Kidney epithelial cell (primary cell): ENCODE results near the gene TAF12. TPM values are rescaled to one million over a fixed set of nuclear protein-coding genes. Genes with fewer than 3 reads are reported as not detected.
"Not testable (repeated sequence)": the region's sequence is repeated elsewhere in the genome, so short reads cannot be mapped to it uniquely, and the experiment has no call there.

ENCODE experiments used
- DNase-seq: peaks from one replicate; pipeline ENCODE4 v3.0.0-alpha.2; 2010; ENCODE audit warnings: low read depth
- H3K27me3 ChIP-seq: 2 replicates; pipeline ENCODE4 v1.6.0; 2011; ENCODE audit warnings: low read length; ENCODE audit not compliant: control insufficient read depth, insufficient read depth
- H3K36me3 ChIP-seq: 2 replicates; pipeline ENCODE4 v1.5.1; 2011; ENCODE audit warnings: low read length; ENCODE audit not compliant: control insufficient read depth, insufficient read depth
- H3K4me3 ChIP-seq: 2 replicates; pipeline ENCODE4 v1.5.1; 2011; ENCODE audit warnings: low read depth, mild to moderate bottlenecking, control low read depth, low read length
- CTCF ChIP-seq: IDR thresholded peaks from 2 replicates; pipeline ENCODE4 v1.5.1; 2011; ENCODE audit warnings: mild to moderate bottlenecking, moderate library complexity, low read length, control low read depth, inconsistent platforms; ENCODE audit not compliant: insufficient read depth, poor library complexity, severe bottlenecking
- total RNA-seq: library from RNA; depleted of rRNA; stranded (reverse); fragments of >200 nt; gene quantifications from 2 replicates; pipeline ENCODE4 v1.2.3, GENCODE V29; 2015

Gene TAF12
- total RNA-seq, 1 donor from 2014 or later: 24.6 TPM

- H3K36me3 ChIP-seq: no peaks in the 10 kb centered on the region
- no peak for TF ChIP-seq CTCF
- H3K4me3 ChIP-seq: no peak overlapping the region
- DNase-seq: peak; percentile 80
- no peaks in the 10 kb centered on the region for H3K27me3 ChIP-seq
These were observed 41.2 kb downstream of the TAF12 start for GRCh38 chr1:28601696-28602095.

GRCh38 chr1:28596276-28596675 lies 46.6 kb downstream of the TAF12 start:
- not testable (repeated sequence) for DNase-seq, H3K4me3 ChIP-seq, H3K27me3 ChIP-seq, H3K36me3 ChIP-seq

- TF ChIP-seq CTCF: no peak
- no peak overlapping the region for H3K4me3 ChIP-seq
- peaks cover 2% of the 10 kb centered on the region for H3K27me3 ChIP-seq
- no peak for DNase-seq
- H3K36me3 ChIP-seq: no peaks in the 10 kb centered on the region
These were observed 47.3 kb downstream of the TAF12 start for GRCh38 chr1:28595412-28596191.

GRCh38 chr1:28594686-28595411 lies 48.0 kb downstream of the TAF12 start:
- not testable (repeated sequence) for DNase-seq, H3K36me3 ChIP-seq, H3K4me3 ChIP-seq, H3K27me3 ChIP-seq

- not testable (repeated sequence) for H3K27me3 ChIP-seq, H3K36me3 ChIP-seq, DNase-seq, H3K4me3 ChIP-seq
These were observed 48.9 kb downstream of the TAF12 start for GRCh38 chr1:28593988-28594356.

- no peak for TF ChIP-seq CTCF
- no peaks in the 10 kb centered on the region for H3K36me3 ChIP-seq
- peaks cover 2% of the 10 kb centered on the region for H3K27me3 ChIP-seq
- DNase-seq: no peak
- peak overlapping the region; percentile 46 for H3K4me3 ChIP-seq
These were observed 50.4 kb downstream of the TAF12 start for GRCh38 chr1:28592321-28593071.

- no peak for DNase-seq
- no peak for TF ChIP-seq CTCF
- H3K27me3 ChIP-seq: peaks cover 2% of the 10 kb centered on the region
- no peaks in the 10 kb centered on the region for H3K36me3 ChIP-seq
- H3K4me3 ChIP-seq: peak within 1 kb of the TSS; percentile 46
These were observed 51.1 kb downstream of the TAF12 start, which contains the start of gene RAB42 for GRCh38 chr1:28591708-28592320. TSS of gene RAB42 (plus strand) at chr1:28592265. CDS start at chr1:28592512, 247 bp downstream.

- not testable (repeated sequence) for H3K4me3 ChIP-seq, DNase-seq, H3K27me3 ChIP-seq, H3K36me3 ChIP-seq
These were observed 56.1 kb downstream of the TAF12 start for GRCh38 chr1:28586585-28587391.
